H54 (cell line): ENCODE results near the gene TFCP2L1.
A peak's percentile ranks its signal among the peaks of the same experiment; 100 is the strongest.

Experiments
- DNase-seq: peaks from one replicate; pipeline ENCODE4 v3.0.0; 2011; ENCODE audit warnings: low spot score, mixed read lengths; ENCODE audit not compliant: insufficient read length
- FAIRE-seq: peaks from 3 replicates; lab custom pipeline; 2011; peaks lifted over from hg19 to GRCh38; lab: Jason Lieb, UNC
- POLR2A ChIP-seq: IDR thresholded peaks from 2 replicates; pipeline ENCODE4 v1.6.1; 2011; ENCODE audit warnings: low read depth, mild to moderate bottlenecking, low read length

Gene TFCP2L1

DNA sequence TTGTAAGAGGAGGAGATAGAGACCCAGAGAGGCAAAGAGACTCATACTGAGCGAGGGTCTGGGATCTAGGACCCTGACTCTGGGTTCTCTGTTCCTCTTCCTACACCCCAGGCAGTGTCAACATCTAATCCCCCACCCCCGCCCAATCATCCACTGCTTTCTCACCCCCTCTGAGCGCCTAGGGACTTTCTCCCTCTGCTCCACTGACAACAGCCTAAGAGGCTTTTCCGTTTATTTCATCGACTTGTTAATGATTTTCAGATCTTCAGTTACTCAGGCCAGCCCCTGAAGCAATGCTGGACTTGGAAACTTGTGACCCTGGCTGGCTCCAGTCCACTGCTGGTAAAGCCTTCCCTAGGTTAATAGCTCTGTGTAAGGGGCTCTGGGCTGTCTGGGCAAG, 65.1 kb downstream of the TFCP2L1 start:
- FAIRE-seq (no peak), DNase-seq (no peak)
- TF ChIP-seq POLR2A, result no peak

GRCh38 chr2:121218386-121218938, 66.5 kb downstream of the TFCP2L1 start:
- FAIRE-seq (no peak), DNase-seq (no peak)
- TF ChIP-seq POLR2A, result no peak

DNA sequence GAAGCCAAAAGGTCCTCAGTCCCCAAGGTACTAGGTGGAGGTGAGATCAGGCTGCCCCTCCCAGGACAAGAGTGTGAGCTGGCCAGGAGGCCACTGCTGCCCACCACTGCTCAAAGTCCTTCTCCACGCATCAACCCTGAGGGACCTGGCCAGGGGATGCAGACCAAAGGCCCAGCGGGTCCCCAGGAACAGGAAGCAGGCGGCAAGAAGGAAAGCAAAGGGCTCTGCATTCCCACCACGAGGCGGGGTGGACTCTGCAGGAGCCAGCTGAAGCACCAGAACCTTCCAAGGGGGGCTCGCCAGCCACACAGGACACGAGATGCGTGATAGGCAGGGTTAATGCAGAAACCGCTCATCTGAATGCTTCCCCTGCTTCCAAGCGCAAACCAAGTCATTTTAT, 67.4 kb downstream of the TFCP2L1 start:
- no peak for DNase-seq
- no peak for FAIRE-seq
- TF ChIP-seq POLR2A, result no peak

DNA sequence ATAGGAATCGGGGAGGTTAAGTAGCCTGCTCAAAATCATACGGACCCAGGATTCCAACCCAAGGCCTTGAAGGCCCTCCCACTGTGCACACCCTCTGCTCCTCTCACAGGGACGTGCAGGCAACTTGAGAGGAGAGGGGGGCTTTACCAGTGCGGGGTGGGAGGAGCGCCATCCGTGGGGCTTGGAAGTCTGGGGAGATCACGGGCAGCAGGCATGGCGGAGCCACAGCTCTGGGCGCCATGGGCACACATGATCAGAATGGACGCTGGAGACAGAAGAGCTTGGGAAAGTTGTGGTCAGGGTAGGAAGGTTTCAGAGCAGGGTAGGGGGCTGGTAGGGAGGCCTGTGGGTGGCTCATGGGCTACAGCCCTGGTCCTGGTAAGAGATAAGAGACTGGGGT, 70.7 kb downstream of the TFCP2L1 start:
- DNase-seq (no peak), FAIRE-seq (no peak)
- no peak for TF ChIP-seq POLR2A

- TF ChIP-seq POLR2A, result no peak
- FAIRE-seq (no peak), DNase-seq (no peak)
These were observed 71.6 kb downstream of the TFCP2L1 start for GRCh38 chr2:121213386-121213785.

DNA sequence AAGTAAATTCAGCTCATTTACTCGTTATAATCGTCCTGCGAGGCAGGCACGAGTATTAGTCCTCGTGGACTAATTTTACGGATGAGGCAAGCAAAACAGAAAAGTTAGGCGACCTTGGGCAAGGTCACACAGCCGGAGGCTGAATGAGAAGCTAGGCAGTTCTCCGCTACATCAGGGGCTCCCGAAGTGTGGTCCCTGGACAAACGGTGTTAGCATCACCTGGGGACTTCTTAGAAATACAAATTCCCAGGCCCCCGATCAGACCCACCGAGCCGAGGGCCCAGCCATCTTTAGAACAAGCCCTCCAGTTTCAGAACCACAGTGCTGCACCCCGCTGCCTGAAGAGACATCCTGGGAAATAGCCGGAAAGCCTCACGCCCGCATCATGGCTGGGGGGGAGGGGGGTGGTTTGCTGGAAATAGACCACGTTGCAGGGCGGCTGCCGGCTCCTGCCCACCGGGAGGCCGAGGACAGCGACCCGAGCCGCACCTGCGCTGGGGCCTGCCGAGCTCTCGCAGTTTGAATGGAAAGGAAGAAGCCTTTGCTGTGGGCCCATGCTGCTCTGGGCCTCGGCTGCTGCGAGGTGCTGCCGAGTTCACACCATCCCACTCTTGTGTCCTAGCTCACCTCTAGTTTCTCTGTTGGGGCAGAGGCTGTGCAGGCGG, 72.2 kb downstream of the TFCP2L1 start:
- FAIRE-seq (no peak), DNase-seq (no peak)
- no peak for TF ChIP-seq POLR2A

GRCh38 chr2:121211689-121212151, 73.3 kb downstream of the TFCP2L1 start:
- FAIRE-seq, result no peak
- no peak for TF ChIP-seq POLR2A

DNA sequence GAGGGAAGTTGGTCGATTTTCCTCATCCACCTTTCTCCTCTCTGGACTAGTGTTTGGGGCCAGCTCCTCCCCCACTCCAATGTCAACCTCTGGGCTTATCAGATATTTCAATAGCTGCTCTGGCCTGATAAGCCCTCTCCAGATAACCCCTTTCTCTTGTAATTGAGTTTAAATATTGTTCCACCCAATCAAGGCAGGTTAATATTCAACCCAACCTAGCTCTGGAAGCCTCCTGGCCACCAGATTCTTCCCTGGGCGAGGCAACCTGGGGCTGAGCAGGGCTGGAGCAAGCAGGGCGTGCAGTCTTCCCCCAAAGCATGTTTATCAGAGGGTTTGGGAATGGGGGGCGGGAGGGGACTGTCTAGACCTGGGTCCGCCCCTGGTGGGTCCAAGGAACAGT, 73.8 kb downstream of the TFCP2L1 start:
- FAIRE-seq (no peak), DNase-seq (no peak)
- TF ChIP-seq POLR2A, result no peak

More at GRCh38 chr2:121211689-121212151, 73.3 kb downstream of the TFCP2L1 start:
- peak; percentile 18 for DNase-seq

- FAIRE-seq (peak; percentile 27), DNase-seq (peak; percentile 61)
- TF ChIP-seq POLR2A, result no peak
These were observed 74.3 kb downstream of the TFCP2L1 start for GRCh38 chr2:121210691-121211090.

DNA sequence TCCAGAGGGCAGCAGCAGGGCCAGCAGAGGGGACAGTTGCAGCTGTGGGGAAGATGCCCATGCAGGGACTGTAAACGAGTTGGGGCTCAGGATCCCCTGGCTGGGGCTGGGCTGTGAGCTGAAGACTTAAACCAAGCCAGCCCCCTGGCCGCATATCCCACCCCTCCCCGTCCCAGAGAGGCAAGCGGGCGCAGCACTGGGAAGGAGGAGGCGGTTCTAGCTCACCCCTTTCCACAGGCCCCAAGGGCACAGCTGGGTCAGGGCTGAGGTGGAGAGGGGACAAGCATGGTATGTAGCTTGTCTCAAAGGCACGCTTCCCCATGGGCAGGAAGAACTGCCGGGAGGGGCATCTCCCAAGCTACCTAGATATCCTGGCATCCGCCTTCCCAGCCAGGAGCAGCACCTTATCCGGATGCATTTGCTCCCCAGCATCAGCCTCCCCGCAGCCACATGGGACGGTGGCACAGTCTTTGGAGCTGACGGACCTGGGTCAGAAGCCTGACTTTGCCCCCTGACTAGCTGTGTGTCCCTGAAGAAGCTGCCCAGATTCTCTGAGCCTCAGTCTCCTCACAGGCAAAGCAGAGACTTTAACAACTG, 75.9 kb downstream of the TFCP2L1 start:
- no peak for TF ChIP-seq POLR2A
- FAIRE-seq, result no peak
- DNase-seq, result no peak

DNA sequence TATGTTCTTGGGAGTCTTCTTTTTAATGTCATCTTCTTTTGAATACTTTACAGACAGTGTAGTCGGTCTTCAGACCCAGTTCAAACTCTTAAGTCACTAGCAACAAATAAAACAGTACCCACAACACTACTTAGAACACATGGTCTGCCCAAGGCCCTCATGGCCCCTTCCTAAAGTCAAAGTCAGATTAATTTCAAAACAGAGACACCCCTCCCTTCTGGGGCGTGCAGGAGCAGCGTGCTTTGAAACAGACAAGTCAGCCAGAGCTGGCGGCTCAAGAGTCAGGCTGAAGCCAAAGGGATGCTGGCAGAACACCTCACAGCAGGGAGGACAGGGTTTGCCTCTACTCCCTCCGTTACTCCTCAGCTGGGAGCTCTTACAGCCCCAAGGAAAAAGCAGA, 77.5 kb downstream of the TFCP2L1 start:
- no peak for TF ChIP-seq POLR2A
- DNase-seq, result no peak
- FAIRE-seq, result no peak

DNA sequence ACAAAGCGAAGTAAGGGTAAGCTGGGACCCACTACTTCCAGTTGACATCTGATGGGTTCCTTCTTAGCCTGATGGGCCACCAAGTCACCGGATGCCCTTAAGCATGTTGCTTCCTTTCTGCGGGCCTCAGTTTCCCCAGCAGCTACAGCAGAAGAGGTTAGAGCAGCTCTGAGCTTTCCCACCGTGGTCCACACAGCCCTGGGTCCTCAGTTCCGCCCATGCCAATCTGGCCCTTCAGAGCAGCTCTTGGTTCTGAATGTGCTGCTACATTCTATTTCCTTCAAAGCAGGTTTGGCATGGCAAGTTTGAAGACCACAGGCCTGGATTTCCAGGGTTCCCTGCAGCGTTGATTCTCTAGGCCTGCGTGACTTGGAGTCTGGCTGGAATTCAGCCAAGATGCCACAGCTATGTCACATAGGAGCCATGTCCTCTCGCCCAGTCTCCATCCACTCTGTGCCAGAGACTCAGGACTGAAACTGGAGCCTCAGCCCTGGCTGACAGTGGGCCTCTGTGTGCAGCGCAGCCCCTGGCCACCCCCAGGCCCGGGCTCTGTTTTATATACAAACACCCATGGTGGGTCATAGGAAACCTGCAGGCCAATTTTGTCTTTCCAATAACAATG, 79.6 kb downstream of the TFCP2L1 start:
- DNase-seq (no peak), FAIRE-seq (no peak)
- TF ChIP-seq POLR2A, result no peak

GRCh38 chr2:121203591-121204249, 81.3 kb downstream of the TFCP2L1 start:
- TF ChIP-seq POLR2A, result no peak
- DNase-seq (no peak), FAIRE-seq (no peak)
